GM12878 (cell line): ENCODE results near the gene IKZF1. TPM values are rescaled to one million over a fixed set of nuclear protein-coding genes. Genes with fewer than 3 reads are reported as not detected.

ENCODE experiments used
- BHLHE40 ChIP-seq, 2 experiments: fragments of 450-650 bp in 1 of 2; IDR thresholded peaks; 2 replicates each; pipeline ENCODE4 v1.6.1; 2011 to 2017; ENCODE audit warnings: low read depth in 2 of 2, borderline replicate concordance in 1 of 2, improper control_type of control experiment in 1 of 2, low read length in 1 of 2, mild to moderate bottlenecking in 1 of 2
- CEBPB ChIP-seq, 2 experiments: fragments of 150-350 bp in 1 of 2; IDR thresholded peaks; 2 replicates each; pipeline ENCODE4 v1.6.1; 2012 to 2014; ENCODE audit warnings: low read depth in 2 of 2, low read length in 2 of 2, borderline replicate concordance in 1 of 2, inconsistent platforms in 1 of 2
- E2F4 ChIP-seq: IDR thresholded peaks from 2 replicates; pipeline ENCODE4 v1.6.1; 2012; ENCODE audit warnings: low read depth, low read length, improper control_type of control experiment
- E4F1 ChIP-seq: fragments of 450-650 bp; IDR thresholded peaks from 2 replicates; pipeline ENCODE4 v1.6.1; 2018; ENCODE audit warnings: borderline replicate concordance, mild to moderate bottlenecking; ENCODE audit not compliant: partially characterized antibody
- IKZF2 ChIP-seq, 2 experiments: fragments of 450-650 bp; IDR thresholded peaks; 2 replicates each; pipeline ENCODE4 v1.6.1; 2017; ENCODE audit warnings: mild to moderate bottlenecking in 2 of 2, moderate library complexity in 2 of 2
- MYC ChIP-seq: IDR thresholded peaks from 2 replicates; pipeline ENCODE4 v1.6.1; 2011; ENCODE audit warnings: mild to moderate bottlenecking, low read length, moderate library complexity, inconsistent platforms; ENCODE audit not compliant: insufficient read depth, insufficient replicate concordance, insufficient read length, severe bottlenecking
- RBBP5 ChIP-seq: fragments of 200-600 bp; sonication (generic); conservative IDR thresholded peaks from 2 replicates; pipeline ENCODE4 v1.6.1; 2016
- STAT1 ChIP-seq: fragments of 450-650 bp; conservative IDR thresholded peaks from 2 replicates; pipeline ENCODE4 v1.6.1; 2014; ENCODE audit warnings: antibody characterized with exemption, mild to moderate bottlenecking
- polyA plus RNA-seq, 11 experiments: library from polyadenylated mRNA; depleted of rRNA in 4 of 11; unstranded in 6 of 11; stranded (reverse) in 5 of 11; fragments of >200 nt; fragmentation: Nextera tagmentation in 4 of 11; fragmentation: Illumina TruSeq in 1 of 11; extraction: Ambion mirVana in 4 of 11; extraction: Trizol in 1 of 11; gene quantifications; 1 replicate in 1 of 11; 2 replicates in 10 of 11; pipeline versions ENCODE4 v1.2.1 to v1.2.3, GENCODE V29; 2011 to 2016; ENCODE audit warnings: inconsistent platforms in 2 of 11, missing spikeins in 2 of 11, low read depth in 1 of 11
- total RNA-seq, 4 experiments: library from RNA; depleted of rRNA in 3 of 4; stranded (reverse); fragments of >200 nt in 3 of 4; fragmentation: Illumina TruSeq in 1 of 4; extraction: Trizol in 1 of 4; gene quantifications; 2 replicates each; pipeline versions ENCODE4 v1.2.1 to v1.2.3, GENCODE V29; 2013 to 2021
- TF ChIP-seq, protein P1 (sequence below): fragments of 450-650 bp; formaldehyde crosslinking; IDR thresholded peaks from 2 replicates; pipeline ENCODE4 v1.4.0; 2020; ENCODE audit warnings: mild to moderate bottlenecking, moderate library complexity
- TF ChIP-seq, protein P2 (sequence below): fragments of 150-350 bp; IDR thresholded peaks from 2 replicates; pipeline ENCODE4 v1.6.1; 2014; ENCODE audit warnings: mild to moderate bottlenecking, low read depth, low read length
- TF ChIP-seq, protein P3 (sequence below): fragments of 450-650 bp; IDR thresholded peaks from 2 replicates; pipeline ENCODE4 v1.6.1; 2014; ENCODE audit warnings: mild to moderate bottlenecking

Gene IKZF1
- total and polyA plus RNA-seq, 10 of the 15 experiments (the other 5 are each of a cell fraction or from before 2014, with no cell fraction given) = 27.2 to 125 (median 71.6) TPM

DNA sequence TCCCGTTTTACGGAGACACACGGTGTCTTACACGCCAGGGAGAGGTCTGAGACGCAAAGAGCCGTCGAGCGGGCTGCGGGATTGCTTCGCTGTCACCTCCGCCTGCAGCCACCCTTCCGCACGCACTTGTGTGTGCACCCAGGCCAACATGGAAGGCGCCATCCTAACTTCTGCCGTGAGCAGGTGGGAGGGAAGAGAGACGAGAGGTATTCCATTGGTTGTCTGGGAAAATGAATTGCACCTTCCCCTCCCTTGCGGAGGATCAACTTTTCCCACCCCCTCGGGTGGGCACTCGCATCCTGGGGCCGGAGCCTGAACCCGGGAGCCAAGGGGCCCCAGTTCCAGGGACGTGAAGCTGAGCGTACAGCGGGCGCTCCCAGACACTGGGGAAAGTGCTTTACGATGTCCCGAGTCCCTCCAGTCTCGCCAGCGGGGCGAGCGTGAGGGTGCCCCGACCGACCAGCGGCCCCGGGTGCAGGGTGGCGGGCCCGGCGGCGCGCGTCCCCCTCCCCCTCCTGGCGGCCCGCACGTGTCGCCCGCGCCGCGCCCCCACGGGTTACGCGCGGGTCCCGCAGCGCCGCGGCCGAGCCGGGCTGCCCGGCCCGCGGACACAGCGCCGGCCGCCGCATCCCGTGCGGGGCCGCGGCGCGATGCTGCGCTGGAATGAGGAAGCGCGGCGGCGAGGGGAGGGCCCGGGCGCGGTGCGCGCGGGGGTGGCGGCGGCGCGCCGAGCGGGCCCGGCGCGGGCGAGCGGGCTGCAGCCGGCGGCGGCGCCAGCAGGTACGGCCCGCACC, 984 bp upstream of the IKZF1 start (continued):
- TF ChIP-seq E2F4 (no peak), STAT1 (no peak), CEBPB (IDR thresholded peaks at IDR 0.05; ENCODE audit: borderline replicate concordance in 1 of 2, low read depth in 2 of 2, low read length in 2 of 2) (no peak), IKZF2 (IDR thresholded peaks at IDR 0.05) (no peak), RBBP5 (no peak), MYC (no peak), E4F1 (no peak), BHLHE40 (IDR thresholded peaks at IDR 0.05; ENCODE audit: borderline replicate concordance in 1 of 2, low read depth in 2 of 2, low read length in 1 of 2) (peak; percentile 47 to 93; a peak in 3 of 4 replicates)
- TF ChIP-seq, protein P1, sequence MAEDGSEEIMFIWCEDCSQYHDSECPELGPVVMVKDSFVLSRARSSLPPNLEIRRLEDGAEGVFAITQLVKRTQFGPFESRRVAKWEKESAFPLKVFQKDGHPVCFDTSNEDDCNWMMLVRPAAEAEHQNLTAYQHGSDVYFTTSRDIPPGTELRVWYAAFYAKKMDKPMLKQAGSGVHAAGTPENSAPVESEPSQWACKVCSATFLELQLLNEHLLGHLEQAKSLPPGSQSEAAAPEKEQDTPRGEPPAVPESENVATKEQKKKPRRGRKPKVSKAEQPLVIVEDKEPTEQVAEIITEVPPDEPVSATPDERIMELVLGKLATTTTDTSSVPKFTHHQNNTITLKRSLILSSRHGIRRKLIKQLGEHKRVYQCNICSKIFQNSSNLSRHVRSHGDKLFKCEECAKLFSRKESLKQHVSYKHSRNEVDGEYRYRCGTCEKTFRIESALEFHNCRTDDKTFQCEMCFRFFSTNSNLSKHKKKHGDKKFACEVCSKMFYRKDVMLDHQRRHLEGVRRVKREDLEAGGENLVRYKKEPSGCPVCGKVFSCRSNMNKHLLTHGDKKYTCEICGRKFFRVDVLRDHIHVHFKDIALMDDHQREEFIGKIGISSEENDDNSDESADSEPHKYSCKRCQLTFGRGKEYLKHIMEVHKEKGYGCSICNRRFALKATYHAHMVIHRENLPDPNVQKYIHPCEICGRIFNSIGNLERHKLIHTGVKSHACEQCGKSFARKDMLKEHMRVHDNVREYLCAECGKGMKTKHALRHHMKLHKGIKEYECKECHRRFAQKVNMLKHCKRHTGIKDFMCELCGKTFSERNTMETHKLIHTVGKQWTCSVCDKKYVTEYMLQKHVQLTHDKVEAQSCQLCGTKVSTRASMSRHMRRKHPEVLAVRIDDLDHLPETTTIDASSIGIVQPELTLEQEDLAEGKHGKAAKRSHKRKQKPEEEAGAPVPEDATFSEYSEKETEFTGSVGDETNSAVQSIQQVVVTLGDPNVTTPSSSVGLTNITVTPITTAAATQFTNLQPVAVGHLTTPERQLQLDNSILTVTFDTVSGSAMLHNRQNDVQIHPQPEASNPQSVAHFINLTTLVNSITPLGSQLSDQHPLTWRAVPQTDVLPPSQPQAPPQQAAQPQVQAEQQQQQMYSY (CRISPR knock-in tag) = no peak
- TF ChIP-seq, protein P2, sequence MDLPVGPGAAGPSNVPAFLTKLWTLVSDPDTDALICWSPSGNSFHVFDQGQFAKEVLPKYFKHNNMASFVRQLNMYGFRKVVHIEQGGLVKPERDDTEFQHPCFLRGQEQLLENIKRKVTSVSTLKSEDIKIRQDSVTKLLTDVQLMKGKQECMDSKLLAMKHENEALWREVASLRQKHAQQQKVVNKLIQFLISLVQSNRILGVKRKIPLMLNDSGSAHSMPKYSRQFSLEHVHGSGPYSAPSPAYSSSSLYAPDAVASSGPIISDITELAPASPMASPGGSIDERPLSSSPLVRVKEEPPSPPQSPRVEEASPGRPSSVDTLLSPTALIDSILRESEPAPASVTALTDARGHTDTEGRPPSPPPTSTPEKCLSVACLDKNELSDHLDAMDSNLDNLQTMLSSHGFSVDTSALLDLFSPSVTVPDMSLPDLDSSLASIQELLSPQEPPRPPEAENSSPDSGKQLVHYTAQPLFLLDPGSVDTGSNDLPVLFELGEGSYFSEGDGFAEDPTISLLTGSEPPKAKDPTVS = no peak
- TF ChIP-seq, protein P3, sequence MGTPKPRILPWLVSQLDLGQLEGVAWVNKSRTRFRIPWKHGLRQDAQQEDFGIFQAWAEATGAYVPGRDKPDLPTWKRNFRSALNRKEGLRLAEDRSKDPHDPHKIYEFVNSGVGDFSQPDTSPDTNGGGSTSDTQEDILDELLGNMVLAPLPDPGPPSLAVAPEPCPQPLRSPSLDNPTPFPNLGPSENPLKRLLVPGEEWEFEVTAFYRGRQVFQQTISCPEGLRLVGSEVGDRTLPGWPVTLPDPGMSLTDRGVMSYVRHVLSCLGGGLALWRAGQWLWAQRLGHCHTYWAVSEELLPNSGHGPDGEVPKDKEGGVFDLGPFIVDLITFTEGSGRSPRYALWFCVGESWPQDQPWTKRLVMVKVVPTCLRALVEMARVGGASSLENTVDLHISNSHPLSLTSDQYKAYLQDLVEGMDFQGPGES = no peak
